Glutamatergic neuron (in vitro differentiated cells): Measurements from ENCODE around the gene KIAA0825. TPM values are rescaled to one million over a fixed set of nuclear protein-coding genes. Genes with fewer than 3 reads are reported as not detected.

ENCODE experiments used
- DNase-seq: peaks from one replicate; pipeline ENCODE4 v3.0.0; 2022
- H3K27ac Mint-ChIP-seq: one replicate; pipeline ENCODE4 v1.8.0; 2020; ENCODE audit warnings: mild to moderate bottlenecking, mixed read lengths, inconsistent platforms; ENCODE audit not compliant: unreplicated experiment
- H3K27me3 Mint-ChIP-seq: one replicate; pipeline ENCODE4 v1.8.0; 2020; ENCODE audit warnings: mild to moderate bottlenecking, moderate library complexity, mixed read lengths, inconsistent platforms; ENCODE audit not compliant: unreplicated experiment
- H3K36me3 Mint-ChIP-seq: one replicate; pipeline ENCODE4 v1.8.0; 2020; ENCODE audit warnings: mild to moderate bottlenecking, mixed read lengths, inconsistent platforms; ENCODE audit not compliant: unreplicated experiment
- H3K4me1 Mint-ChIP-seq: one replicate; pipeline ENCODE4 v1.8.0; 2020; ENCODE audit warnings: mild to moderate bottlenecking, low read depth, mixed read lengths, inconsistent platforms; ENCODE audit not compliant: unreplicated experiment
- H3K4me3 Mint-ChIP-seq: one replicate; pipeline ENCODE4 v1.8.0; 2020; ENCODE audit warnings: mild to moderate bottlenecking, mixed read lengths, inconsistent platforms; ENCODE audit not compliant: unreplicated experiment
- H3K9me3 Mint-ChIP-seq: one replicate; pipeline ENCODE4 v1.8.0; 2020; ENCODE audit warnings: mild to moderate bottlenecking, moderate library complexity, mixed read lengths, inconsistent platforms; ENCODE audit not compliant: unreplicated experiment
- CTCF ChIP-seq: fragments of 200-600 bp; sonication (generic); IDR thresholded peaks from one replicate; pipeline ENCODE4 v1.5.0; 2021; ENCODE audit not compliant: partially characterized antibody, unreplicated experiment
- total RNA-seq: library from RNA; stranded (reverse); fragmentation: NEBNext Ultra II Directional; extraction: Animal tissue kit (Norgen Biotek cat#: 25700); gene quantifications from one replicate; pipeline ENCODE4 v1.2.1, GENCODE V29; 2021; ENCODE audit not compliant: unreplicated experiment

Gene KIAA0825
- total RNA-seq, 1 donor from 2014 or later = 1.2 TPM

GRCh38 chr5:94316916-94317838, 301.2 kb downstream of the KIAA0825 start:
- Mint-ChIP-seq H3K4me1 (peaks cover 8% of the 10 kb centered on the region), H3K27ac (no peak overlapping the region), H3K36me3 (no peaks in the 10 kb centered on the region), H3K4me3 (no peak overlapping the region), H3K27me3 (no peaks in the 10 kb centered on the region), H3K9me3 (no peaks in the 10 kb centered on the region)
- DNase-seq = no peak
- no peak for TF ChIP-seq CTCF

- Mint-ChIP-seq H3K9me3 (no peaks in the 10 kb centered on the region), H3K36me3 (no peaks in the 10 kb centered on the region), H3K4me1 (peaks cover 8% of the 10 kb centered on the region), H3K4me3 (no peak overlapping the region), H3K27ac (no peak overlapping the region), H3K27me3 (no peaks in the 10 kb centered on the region)
- TF ChIP-seq CTCF = no peak
- no peak for DNase-seq
Observed at GRCh38 chr5:94314460-94315131, 303.8 kb downstream of the KIAA0825 start.

- H3K27me3 Mint-ChIP-seq = no peaks in the 10 kb centered on the region
- no peaks in the 10 kb centered on the region for H3K9me3 Mint-ChIP-seq
- H3K4me1 Mint-ChIP-seq = peaks cover 8% of the 10 kb centered on the region
- no peak overlapping the region for H3K4me3 Mint-ChIP-seq
- no peak for DNase-seq
- H3K27ac Mint-ChIP-seq = no peak overlapping the region
- no peak for TF ChIP-seq CTCF
- no peaks in the 10 kb centered on the region for H3K36me3 Mint-ChIP-seq
Observed at GRCh38 chr5:94313696-94314095, 304.7 kb downstream of the KIAA0825 start.

GRCh38 chr5:94313188-94313587, 305.2 kb downstream of the KIAA0825 start:
- Mint-ChIP-seq H3K4me1 (peaks cover 8% of the 10 kb centered on the region), H3K27ac (no peak overlapping the region), H3K36me3 (no peaks in the 10 kb centered on the region), H3K4me3 (no peak overlapping the region), H3K9me3 (no peaks in the 10 kb centered on the region), H3K27me3 (no peaks in the 10 kb centered on the region)
- DNase-seq = no peak
- TF ChIP-seq CTCF = no peak

- DNase-seq = no peak
- no peak overlapping the region for H3K27ac Mint-ChIP-seq
- H3K4me1 Mint-ChIP-seq = peaks cover 8% of the 10 kb centered on the region
- no peak overlapping the region for H3K4me3 Mint-ChIP-seq
- no peak for TF ChIP-seq CTCF
- H3K9me3 Mint-ChIP-seq = no peaks in the 10 kb centered on the region
- no peaks in the 10 kb centered on the region for H3K27me3 Mint-ChIP-seq
- H3K36me3 Mint-ChIP-seq = no peaks in the 10 kb centered on the region
Observed at GRCh38 chr5:94312298-94312697, 306.1 kb downstream of the KIAA0825 start.
